Fibroblast of pulmonary artery (primary cell): ENCODE results near the gene THOC7.
A peak's percentile ranks its signal among the peaks of the same experiment; 100 is the strongest.

Experiments used
- DNase-seq: peaks from one replicate; pipeline ENCODE4 v3.0.0-alpha.2; 2010; ENCODE audit warnings: low read depth
- H3K4me3 ChIP-seq: replicated peaks from 2 replicates; pipeline ENCODE4 v1.5.1; 2011; ENCODE audit warnings: low read depth, mild to moderate bottlenecking, control low read depth, low read length, moderate library complexity
- CTCF ChIP-seq: IDR thresholded peaks from 2 replicates; pipeline ENCODE4 v1.5.1; 2011; ENCODE audit warnings: mild to moderate bottlenecking, control low read depth, low read length, inconsistent platforms; ENCODE audit errors: missing control alignments

The THOC7 gene

GRCh38 chr3:63807961-63808565 is 55.5 kb downstream of the THOC7 start:
- DNase-seq: peak; percentile 11
- no peak for TF ChIP-seq CTCF
- no peak overlapping the region for H3K4me3 ChIP-seq

GRCh38 chr3:63803911-63804310 is 59.7 kb downstream of the THOC7 start:
- no peak overlapping the region for H3K4me3 ChIP-seq
- DNase-seq: no peak
- TF ChIP-seq CTCF: no peak

GRCh38 chr3:63800097-63800496 is 63.5 kb downstream of the THOC7 start:
- TF ChIP-seq CTCF: no peak
- no peak for DNase-seq
- no peak overlapping the region for H3K4me3 ChIP-seq

GRCh38 chr3:63798949-63799348 is 64.7 kb downstream of the THOC7 start:
- no peak for DNase-seq
- H3K4me3 ChIP-seq: no peak overlapping the region
- no peak for TF ChIP-seq CTCF

GRCh38 chr3:63798544-63798943 is 65.1 kb downstream of the THOC7 start:
- no peak overlapping the region for H3K4me3 ChIP-seq
- no peak for TF ChIP-seq CTCF
- DNase-seq: no peak

GRCh38 chr3:63795438-63795837 is 68.2 kb downstream of the THOC7 start:
- TF ChIP-seq CTCF: no peak
- H3K4me3 ChIP-seq: no peak overlapping the region
- no peak for DNase-seq

- DNase-seq: peak; percentile 76
- no peak overlapping the region for H3K4me3 ChIP-seq
- TF ChIP-seq CTCF: peak; percentile 40
Measured at GRCh38 chr3:63791974-63792373, 71.6 kb downstream of the THOC7 start.
